GM18951 (cell line): Measurements from ENCODE around the gene SETD2.

ENCODE experiments used
- POLR2A ChIP-seq: IDR thresholded peaks from 4 replicates; pipeline ENCODE4 v1.6.1; 2011; ENCODE audit warnings: mild to moderate bottlenecking; ENCODE audit not compliant: insufficient read length, insufficient read depth; ENCODE audit errors: extremely low read depth
- in situ Hi-C: fragments of 300-500 bp; cut with MboI; formaldehyde crosslinking; loops from one replicate; pipeline ENCODE4 v1.12.0; 2022; ENCODE audit warnings: low sequenced_read_pairs, mixed read lengths, inconsistent platforms; ENCODE audit not compliant: unreplicated experiment

Gene SETD2

DNA sequence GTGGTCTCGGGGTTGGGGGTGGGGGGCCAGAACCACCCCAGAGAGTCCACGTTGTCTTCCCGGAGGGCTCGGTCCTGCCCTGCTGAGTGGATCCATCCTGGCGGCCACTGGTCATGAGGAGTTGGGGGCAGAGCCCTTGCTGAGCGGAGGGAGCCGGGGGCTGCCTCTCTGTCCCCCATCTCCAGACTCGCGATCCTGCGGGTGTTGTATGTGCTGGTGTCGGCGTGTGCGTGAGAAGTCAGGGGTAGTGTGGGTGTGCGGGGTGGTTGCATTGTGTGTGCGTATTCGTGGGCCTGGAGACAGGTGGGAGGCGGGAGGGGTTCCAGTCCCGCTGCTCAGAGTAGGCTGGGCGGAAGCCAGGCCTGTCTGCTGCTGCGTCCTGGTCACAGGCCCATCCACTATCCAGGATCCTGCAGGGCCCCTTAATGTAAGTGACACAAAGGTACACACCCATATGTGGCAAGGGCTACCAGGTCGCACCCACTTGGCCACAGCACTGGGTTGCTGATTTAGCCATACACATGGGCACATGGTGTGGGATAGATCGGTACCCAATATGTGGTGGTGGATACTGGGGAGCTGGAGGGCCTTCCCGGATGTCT, 153.7 kb downstream of the SETD2 start:
- TF ChIP-seq POLR2A = no peak
- in situ Hi-C loops = no loop called here

DNA sequence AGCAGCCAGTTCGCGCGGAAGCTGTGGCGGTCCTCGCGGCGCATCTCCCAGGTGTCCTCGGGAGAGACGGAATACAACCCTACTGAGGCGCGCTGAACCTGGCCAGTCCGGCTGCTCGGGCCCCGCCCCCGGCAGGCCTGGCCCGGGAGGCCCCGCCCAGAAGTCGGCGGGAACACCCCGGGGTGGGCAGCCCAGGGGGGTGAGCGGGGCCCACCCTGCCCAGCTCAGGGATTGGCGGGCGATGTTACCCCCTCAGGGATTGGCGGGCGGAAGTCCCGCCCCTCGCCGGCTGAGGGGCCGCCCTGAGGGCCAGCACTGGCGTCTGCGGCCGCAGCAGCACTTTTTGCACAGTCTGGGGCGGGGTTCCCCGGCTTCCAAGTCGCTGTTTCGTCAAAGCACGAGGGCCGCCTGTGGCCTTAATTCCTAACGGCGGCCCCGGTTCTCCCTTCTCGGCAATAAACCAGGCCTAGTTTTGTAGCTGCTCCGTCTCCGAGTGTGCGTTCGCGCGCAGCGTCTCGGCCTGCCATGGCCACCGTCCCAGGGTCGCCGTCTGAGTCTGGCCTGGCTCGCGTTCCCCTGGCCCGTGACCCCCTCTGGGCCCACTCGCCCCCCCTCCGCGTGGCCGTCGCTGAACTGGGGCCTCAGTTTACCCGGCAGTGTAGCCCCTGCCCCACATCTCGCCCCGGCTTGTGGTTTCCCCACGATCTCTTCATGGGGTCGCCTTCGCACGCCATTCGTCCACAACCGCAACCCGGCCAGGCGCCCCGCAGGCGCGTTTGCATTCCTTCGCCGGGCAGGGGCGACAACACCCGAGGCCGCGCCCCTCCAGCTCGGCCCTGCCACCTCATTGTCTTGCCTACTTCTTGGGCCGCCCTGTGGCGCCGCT, 154.4 kb downstream of the SETD2 start:
- TF ChIP-seq POLR2A = peak; percentile 68
- in situ Hi-C loops = no loop called here

- in situ Hi-C loops = no loop called here
- TF ChIP-seq POLR2A = no peak
These were observed 155.1 kb downstream of the SETD2 start for GRCh38 chr3:47008851-47009224.

DNA sequence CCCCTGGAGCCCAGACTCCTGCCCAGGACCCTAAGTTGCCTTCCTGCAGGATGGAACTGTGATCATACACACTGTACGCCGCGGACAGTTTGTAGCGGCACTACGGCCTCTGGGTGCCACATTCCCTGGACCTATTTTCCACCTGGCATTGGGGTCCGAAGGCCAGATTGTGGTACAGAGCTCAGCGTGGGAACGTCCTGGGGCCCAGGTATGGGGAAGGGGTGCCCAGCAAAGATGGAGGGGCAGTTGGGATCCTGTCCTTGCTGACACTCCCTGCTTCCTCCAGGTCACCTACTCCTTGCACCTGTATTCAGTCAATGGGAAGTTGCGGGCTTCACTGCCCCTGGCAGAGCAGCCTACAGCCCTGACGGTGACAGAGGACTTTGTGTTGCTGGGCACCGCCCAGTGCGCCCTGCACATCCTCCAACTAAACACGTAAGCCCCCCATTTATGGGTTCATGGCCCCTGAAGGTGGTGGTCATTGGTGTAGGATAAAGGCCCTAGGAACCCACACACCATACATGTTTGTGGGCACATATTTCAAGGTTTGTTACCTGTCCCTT, 155.6 kb downstream of the SETD2 start:
- in situ Hi-C loops = no loop called here
- no peak for TF ChIP-seq POLR2A

DNA sequence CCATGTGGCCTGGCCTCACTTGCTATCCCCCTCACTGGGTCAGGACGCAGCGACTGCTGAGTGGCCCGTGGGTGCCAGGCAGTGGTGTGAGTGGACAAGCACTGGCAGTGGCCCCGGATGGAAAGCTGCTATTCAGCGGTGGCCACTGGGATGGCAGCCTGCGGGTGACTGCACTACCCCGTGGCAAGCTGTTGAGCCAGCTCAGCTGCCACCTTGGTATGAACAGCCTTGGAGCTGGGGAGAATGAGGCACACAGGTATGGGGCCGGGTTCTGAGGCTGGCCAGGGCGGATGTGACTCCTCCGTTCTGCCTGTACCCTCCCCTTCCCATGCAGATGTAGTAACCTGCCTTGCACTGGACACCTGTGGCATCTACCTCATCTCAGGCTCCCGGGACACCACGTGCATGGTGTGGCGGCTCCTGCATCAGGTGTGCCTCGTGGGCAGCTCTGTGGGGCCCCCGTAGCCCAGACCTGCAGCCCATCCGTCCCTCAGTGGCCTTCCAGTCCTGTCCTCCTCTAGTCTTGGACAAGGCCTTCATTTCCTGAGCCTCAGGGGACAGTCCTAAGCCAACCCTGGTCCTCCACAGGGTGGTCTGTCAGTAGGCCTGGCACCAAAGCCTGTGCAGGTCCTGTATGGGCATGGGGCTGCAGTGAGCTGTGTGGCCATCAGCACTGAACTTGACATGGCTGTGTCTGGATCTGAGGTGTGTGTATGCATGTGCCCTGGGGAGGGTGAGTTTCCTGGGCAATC, 156.3 kb downstream of the SETD2 start:
- in situ Hi-C loops = no loop called here
- TF ChIP-seq POLR2A = no peak

- in situ Hi-C loops = no loop called here
- no peak for TF ChIP-seq POLR2A
These were observed 156.9 kb downstream of the SETD2 start for GRCh38 chr3:47007001-47007400.

GRCh38 chr3:47006145-47006651, 157.7 kb downstream of the SETD2 start:
- no peak for TF ChIP-seq POLR2A
- in situ Hi-C loops = no loop called here

DNA sequence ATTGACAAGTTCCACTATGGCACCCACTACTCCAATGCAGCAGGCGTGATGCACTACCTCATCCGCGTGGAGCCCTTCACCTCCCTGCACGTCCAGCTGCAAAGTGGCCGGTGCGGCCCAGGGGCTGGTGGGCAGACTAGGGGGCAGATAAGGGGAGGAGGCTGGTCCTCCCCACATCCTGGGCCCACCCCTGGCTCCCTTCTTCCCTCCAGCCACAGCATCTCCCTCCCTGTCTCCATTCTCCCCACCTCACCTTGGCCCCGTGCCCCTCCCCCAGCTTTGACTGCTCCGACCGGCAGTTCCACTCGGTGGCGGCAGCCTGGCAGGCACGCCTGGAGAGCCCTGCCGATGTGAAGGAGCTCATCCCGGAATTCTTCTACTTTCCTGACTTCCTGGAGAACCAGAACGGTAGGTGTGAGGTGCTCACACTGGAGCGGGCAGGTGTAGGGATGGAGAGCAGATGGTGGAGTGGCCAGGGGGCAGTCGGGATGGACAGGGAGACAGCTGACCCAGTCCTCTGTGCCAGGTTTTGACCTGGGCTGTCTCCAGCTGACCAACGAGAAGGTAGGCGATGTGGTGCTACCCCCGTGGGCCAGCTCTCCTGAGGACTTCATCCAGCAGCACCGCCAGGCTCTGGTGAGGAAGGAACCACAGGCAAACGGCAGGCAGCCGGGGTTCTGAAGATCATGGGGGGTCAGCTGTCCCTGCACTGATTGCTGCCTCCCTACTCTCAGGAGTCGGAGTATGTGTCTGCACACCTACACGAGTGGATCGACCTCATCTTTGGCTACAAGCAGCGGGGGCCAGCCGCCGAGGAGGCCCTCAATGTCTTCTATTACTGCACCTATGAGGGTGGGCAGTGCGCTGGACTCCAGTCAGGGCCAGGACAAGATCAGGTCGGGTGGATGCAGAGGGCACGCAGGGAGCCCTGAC, 158.4 kb downstream of the SETD2 start:
- no peak for TF ChIP-seq POLR2A
- in situ Hi-C loops = no loop called here

GRCh38 chr3:47004369-47005211, 159.3 kb downstream of the SETD2 start:
- TF ChIP-seq POLR2A = no peak
- in situ Hi-C loops = no loop called here

- TF ChIP-seq POLR2A = no peak
- in situ Hi-C loops = no loop called here
These were observed 160.2 kb downstream of the SETD2 start for GRCh38 chr3:47003461-47004368.
